NCI-H2196 (cell line): Measurements from ENCODE around the gene ENTPD1.

Experiments
- DNase-seq: peaks from one replicate; lab custom pipeline; 2025; ENCODE audit not compliant: unreplicated experiment; lab: John Stamatoyannopoulos, UW

Gene ENTPD1

GRCh38 chr10:95821720-95822119 is 65.8 kb downstream of the ENTPD1 start:
- DNase-seq, result no peak

DNA sequence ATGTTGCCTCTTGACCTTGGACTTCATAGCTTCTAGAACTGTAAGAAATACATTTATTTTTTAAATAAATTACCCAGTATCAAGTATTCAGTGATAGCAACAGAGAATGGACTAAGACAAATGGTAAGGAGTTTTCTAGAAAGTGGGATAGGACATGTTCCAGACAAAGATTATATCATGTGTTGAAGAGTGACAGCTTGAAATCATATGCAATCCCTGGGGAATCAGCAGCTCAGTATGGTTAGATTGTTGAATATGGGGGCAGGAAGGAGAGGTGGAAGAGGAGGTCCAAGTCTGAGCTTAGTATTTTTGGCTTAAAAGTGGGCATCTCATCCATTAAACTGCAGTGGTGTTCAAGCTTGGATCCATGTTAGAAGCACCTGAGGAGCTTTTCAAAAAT is 74.1 kb downstream of the ENTPD1 start:
- DNase-seq, result no peak

DNA sequence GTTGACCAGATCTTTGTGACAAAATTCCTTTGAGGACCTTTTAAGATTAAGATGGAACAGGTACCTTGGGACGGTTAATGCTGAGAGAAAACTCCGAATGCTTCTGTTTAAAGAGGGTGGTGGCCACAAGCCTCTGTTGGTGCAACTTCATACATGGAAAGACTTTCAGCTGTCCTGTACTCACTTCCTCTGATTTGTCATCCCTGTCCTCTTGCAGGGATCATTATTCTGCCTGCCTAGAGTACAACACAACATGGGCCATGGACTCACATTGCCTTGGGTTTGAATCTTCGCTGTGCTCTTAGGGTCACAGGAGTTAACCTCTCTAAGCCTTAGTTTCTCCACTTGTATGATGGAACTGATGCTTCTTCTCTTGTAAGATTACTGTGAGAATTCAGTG is 75.1 kb downstream of the ENTPD1 start:
- DNase-seq, result no peak

DNA sequence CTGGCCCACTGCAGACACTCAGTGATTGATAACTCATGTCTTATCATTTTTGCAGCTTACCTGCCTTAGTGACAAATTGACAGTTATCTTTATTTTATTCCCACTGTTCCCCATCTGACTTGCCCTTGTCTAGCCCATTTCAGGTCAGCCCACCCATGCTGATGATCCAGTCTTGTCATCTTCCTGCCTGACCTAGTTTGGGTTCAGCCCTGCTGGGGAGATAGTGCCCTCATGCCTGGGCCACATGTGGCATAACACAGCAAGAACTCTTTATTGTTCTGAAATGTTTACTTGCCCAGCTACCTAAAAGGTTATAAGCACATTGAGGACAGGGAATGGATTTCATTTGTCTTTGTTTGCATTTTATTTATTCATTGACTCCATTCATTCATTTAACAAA is 75.6 kb downstream of the ENTPD1 start:
- no peak for DNase-seq

DNA sequence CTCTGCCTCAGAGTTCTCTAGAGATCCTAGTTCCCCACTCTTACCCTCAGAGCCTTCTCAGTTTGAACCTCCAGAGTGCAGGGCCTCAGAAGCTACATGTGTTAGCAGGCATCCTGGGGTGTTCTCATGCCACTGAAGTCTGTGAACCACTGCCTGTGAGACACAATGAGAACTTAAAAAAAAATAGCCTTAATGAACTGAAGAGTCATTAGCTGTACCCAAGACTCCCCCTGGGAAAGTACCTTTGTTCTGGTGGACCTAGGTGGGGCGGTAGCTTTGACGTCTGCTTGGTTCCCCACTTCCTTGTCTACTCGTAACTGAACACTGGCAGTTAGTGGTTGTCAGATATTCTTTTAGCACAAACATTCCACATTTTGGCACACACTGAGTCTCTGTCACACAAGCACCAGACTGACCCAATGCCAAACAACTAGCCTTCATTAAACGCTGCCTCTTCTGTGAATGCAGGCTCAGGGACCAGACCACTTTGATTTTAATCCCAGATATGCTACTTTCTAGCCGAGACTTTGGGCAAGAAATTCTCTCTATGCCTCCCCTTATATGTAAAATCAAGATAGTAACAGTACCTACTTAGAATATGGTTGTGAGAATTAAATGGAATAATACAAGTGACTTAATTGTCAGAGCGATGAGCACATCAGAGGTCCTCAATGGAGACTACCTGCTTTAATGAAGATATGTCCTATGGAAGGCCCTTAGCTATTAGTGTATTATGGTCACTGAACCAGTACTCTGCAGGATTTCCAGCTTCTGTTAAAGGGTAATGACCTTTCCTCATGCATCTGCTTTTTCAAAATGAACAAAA is 76.5 kb downstream of the ENTPD1 start:
- no peak for DNase-seq

DNA sequence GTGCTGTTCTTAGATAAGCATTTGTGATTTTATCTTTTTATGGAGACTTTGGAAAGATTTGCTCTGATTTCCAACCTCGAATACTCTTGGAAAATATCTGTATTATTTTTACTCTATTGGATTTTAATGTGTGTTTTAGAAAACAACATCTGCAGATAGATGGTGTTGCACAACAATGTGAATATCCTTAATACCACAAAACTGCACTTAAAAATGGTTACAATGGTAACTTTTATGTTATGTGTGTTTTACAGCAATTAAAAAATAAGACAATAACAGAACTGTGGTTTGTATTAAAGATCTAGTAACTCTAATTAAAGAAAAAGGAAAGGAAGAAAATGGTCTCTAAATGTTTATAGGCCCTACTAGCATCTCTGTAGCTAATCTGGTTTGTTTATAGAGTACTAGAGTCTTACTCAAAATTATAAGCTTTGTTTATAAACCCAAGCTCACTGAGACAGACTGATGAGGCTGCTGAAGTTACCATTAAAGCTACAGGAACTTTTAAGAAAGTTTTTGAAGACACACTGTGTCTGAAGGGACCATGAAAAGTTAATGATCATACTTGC is 77.2 kb downstream of the ENTPD1 start:
- DNase-seq, result no peak

- no peak for DNase-seq
These were observed 78.4 kb downstream of the ENTPD1 start for GRCh38 chr10:95834406-95834805.

GRCh38 chr10:95835149-95835860 is 79.3 kb downstream of the ENTPD1 start:
- no peak for DNase-seq

DNA sequence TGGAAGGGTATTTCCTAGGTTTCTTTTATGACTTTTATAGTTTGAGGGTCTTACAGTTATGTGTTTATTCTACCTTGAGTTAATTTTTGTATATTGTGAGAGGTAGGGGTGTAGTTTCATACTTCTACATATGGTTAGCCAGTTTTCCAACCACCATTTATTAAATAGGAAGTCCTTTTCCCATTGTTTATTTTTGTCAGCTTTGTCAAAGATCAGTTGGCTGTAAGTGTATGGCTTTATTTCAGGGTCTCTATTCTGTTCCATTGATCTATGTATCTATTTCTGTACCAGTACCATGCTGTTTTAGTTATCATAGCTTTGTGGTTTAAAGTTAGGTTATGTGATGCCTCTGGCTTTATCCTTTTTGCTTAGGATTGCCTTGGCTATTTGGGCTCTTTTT is 79.9 kb downstream of the ENTPD1 start:
- no peak for DNase-seq

GRCh38 chr10:95836610-95837355 is 80.8 kb downstream of the ENTPD1 start:
- no peak for DNase-seq

DNA sequence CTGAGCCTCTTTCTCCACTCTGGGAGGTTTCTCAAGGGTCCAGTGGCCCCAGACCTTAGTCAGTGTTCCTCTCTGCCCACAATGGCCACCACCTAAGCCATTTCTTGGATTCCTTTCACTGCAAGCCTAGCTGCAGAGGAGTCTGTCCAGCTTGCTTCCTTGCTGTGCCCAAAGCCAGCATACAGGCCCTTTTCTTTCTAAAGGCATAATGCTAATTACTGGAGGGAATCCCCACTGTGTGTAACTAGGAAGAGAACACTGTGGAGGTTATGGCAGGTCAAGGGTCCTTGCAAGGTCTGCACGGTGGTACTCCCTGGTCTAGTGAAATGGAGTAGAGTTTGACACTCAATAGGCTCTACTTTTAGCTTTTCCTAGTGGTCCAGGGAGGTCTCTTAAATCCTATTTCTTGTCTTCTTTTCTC is 81.4 kb downstream of the ENTPD1 start:
- no peak for DNase-seq

- DNase-seq, result no peak
These were observed 81.8 kb downstream of the ENTPD1 start for GRCh38 chr10:95837783-95838182.

GRCh38 chr10:95840121-95840520 is 84.2 kb downstream of the ENTPD1 start:
- no peak for DNase-seq

GRCh38 chr10:95840681-95841080 is 84.7 kb downstream of the ENTPD1 start:
- no peak for DNase-seq

- peak; percentile 21 for DNase-seq
These were observed 85.9 kb downstream of the ENTPD1 start for GRCh38 chr10:95841661-95842498.

- no peak for DNase-seq
These were observed 89.4 kb downstream of the ENTPD1 start for GRCh38 chr10:95845411-95845810.

GRCh38 chr10:95847007-95847406 is 91.0 kb downstream of the ENTPD1 start:
- DNase-seq, result no peak

DNA sequence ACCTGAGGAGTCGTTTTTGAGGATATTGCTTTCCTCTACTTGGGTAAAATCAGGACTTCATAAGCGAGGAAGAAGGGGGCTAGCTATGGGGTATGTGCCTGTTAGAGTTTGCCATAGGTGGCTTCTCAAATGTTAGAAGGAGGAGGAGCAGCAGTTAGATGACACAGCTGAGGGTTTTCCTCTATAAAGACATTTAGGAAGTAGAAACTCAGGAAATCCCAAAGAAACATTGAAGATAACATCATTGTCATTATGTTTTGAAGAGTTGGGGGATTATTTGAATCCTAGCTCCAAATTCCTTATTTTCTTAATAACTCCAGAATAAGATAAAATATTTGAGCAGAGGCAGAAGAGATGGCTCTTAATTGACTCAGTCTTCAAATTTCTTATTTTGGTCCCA is 92.9 kb downstream of the ENTPD1 start:
- no peak for DNase-seq

GRCh38 chr10:95850791-95851190 is 94.8 kb downstream of the ENTPD1 start:
- DNase-seq, result no peak

- DNase-seq, result no peak
These were observed 104.4 kb downstream of the ENTPD1 start for GRCh38 chr10:95860166-95860940.
